WTC11 (cell line): ENCODE results near the gene SLC41A3.

ENCODE experiments used
- CTCF ChIP-seq: fragments of 200-600 bp; IDR thresholded peaks from 2 replicates; pipeline ENCODE4 v1.8.0; 2022; ENCODE audit warnings: antibody characterized with exemption
- ESRRA ChIP-seq: sonication (generic); formaldehyde crosslinking; IDR thresholded peaks from 2 replicates; pipeline ENCODE4 v1.8.1; 2022; ENCODE audit warnings: mild to moderate bottlenecking, missing genetic modification reagents, borderline replicate concordance
- JUN ChIP-seq: sonication (generic); formaldehyde crosslinking; IDR thresholded peaks from 2 replicates; pipeline ENCODE4 v1.8.0; 2023; ENCODE audit warnings: mild to moderate bottlenecking, missing genetic modification reagents
- MAX ChIP-seq: sonication (generic); formaldehyde crosslinking; IDR thresholded peaks from 2 replicates; pipeline ENCODE4 v1.8.0; 2022; ENCODE audit warnings: mild to moderate bottlenecking, missing genetic modification reagents
- RELA ChIP-seq: sonication (generic); formaldehyde crosslinking; IDR thresholded peaks from 2 replicates; pipeline ENCODE4 v1.8.1; 2022; ENCODE audit warnings: missing genetic modification reagents, mild to moderate bottlenecking, borderline replicate concordance
- SP1 ChIP-seq: sonication (generic); formaldehyde crosslinking; conservative IDR thresholded peaks from 2 replicates; pipeline ENCODE4 v1.8.1; 2022; ENCODE audit warnings: missing genetic modification reagents
- TCF7 ChIP-seq: sonication (generic); formaldehyde crosslinking; IDR thresholded peaks from 2 replicates; pipeline ENCODE4 v1.8.0; 2022; ENCODE audit warnings: mild to moderate bottlenecking, low read depth, missing genetic modification reagents, moderate library complexity
- USF1 ChIP-seq: sonication (generic); formaldehyde crosslinking; IDR thresholded peaks from 2 replicates; pipeline ENCODE4 v1.8.0; 2022; ENCODE audit warnings: mild to moderate bottlenecking, missing genetic modification reagents
- ZNF121 ChIP-seq: sonication (generic); formaldehyde crosslinking; IDR thresholded peaks from 2 replicates; pipeline ENCODE4 v1.8.0; 2023; ENCODE audit warnings: missing genetic modification reagents
- ZNF396 ChIP-seq: fragments of 250-450 bp; sonication (Bioruptor Pico); IDR thresholded peaks from 2 replicates; pipeline ENCODE4 v1.8.0; 2021; ENCODE audit warnings: mild to moderate bottlenecking, moderate library complexity, borderline replicate concordance
- ZNF423 ChIP-seq: fragments of 250-450 bp; sonication (Bioruptor Pico); IDR thresholded peaks from 2 replicates; pipeline ENCODE4 v2.1.2; 2022; ENCODE audit warnings: mild to moderate bottlenecking, moderate library complexity
- TF ChIP-seq, protein P1 (sequence below): sonication (generic); formaldehyde crosslinking; IDR thresholded peaks from 2 replicates; pipeline ENCODE4 v1.8.1; 2023; ENCODE audit warnings: mild to moderate bottlenecking, missing genetic modification reagents, moderate library complexity

DNA sequence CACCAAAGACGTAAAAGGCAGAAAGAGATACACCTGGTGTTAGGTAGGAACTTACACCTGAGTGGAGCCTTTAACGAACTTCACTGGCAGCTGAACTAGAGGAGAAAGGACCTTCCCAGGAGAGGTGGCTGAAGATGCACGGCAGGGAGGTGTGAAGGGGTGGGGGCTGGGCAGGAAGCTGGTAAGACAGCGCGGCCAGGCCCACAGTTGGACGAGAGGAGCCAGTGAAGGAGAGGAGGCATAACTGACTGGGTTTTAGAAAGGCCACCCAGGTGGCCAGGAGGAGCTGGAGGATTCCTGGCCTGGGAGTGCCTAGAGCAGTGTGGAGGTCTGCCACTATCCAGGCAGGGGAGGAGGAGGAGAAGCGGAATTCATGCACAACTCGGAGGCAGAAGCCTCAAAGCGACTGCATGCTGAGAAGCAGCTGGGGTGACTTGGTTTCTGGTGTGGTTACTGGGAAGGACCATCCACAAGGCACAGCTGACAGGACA is 51.9 kb downstream of the SLC41A3 start:
- TF ChIP-seq CTCF (no peak), JUN (CRISPR knock-in tag) (no peak), RELA (CRISPR knock-in tag) (no peak), TCF7 (CRISPR knock-in tag) (no peak), ESRRA (CRISPR knock-in tag) (no peak), ZNF423 (CRISPR knock-in tag) (no peak), ZNF396 (CRISPR knock-in tag) (no peak), USF1 (CRISPR knock-in tag) (no peak), ZNF121 (CRISPR knock-in tag) (no peak), SP1 (CRISPR knock-in tag) (no peak), MAX (CRISPR knock-in tag) (no peak)
- TF ChIP-seq, protein P1, sequence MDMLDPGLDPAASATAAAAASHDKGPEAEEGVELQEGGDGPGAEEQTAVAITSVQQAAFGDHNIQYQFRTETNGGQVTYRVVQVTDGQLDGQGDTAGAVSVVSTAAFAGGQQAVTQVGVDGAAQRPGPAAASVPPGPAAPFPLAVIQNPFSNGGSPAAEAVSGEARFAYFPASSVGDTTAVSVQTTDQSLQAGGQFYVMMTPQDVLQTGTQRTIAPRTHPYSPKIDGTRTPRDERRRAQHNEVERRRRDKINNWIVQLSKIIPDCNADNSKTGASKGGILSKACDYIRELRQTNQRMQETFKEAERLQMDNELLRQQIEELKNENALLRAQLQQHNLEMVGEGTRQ (CRISPR knock-in tag), result no peak
